DOHH2 (cell line): Measurements from ENCODE around the gene SRCAP.

Experiments used
- EZH2phosphoT487 ChIP-seq: fragments of 200-600 bp; sonication (generic); IDR thresholded peaks from 2 replicates; pipeline ENCODE4 v1.6.1; 2017; ENCODE audit warnings: borderline replicate concordance, mild to moderate bottlenecking, antibody characterized with exemption, low read length, moderate library complexity, mixed read lengths
- TF ChIP-seq, protein P1 (sequence below): fragments of 200-600 bp; sonication (generic); IDR thresholded peaks from one replicate; pipeline ENCODE4 v1.5.1; 2014; ENCODE audit warnings: antibody characterized with exemption, mild to moderate bottlenecking, low read depth, low read length; ENCODE audit not compliant: poor library complexity, severe bottlenecking

DNA sequence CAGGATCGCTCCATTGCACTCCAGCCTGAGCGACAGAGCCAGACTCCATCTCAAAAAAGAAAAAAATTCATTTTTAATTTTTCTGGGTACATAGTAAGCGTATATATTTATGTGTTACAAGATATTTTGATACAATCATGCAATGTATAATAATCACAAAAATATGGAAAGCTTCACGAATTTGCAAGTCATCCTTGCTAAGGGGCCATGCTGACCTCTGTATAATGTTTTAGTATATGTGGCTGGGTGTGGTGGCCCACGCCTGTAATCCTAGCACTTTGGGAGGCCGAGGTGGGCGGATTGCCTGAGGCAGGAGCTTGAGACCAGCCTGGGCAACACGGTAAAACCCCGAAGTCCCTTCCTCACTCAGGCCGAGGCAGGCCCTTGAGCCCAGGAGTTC is 23.8 kb upstream of the SRCAP start:
- TF ChIP-seq, protein P1, sequence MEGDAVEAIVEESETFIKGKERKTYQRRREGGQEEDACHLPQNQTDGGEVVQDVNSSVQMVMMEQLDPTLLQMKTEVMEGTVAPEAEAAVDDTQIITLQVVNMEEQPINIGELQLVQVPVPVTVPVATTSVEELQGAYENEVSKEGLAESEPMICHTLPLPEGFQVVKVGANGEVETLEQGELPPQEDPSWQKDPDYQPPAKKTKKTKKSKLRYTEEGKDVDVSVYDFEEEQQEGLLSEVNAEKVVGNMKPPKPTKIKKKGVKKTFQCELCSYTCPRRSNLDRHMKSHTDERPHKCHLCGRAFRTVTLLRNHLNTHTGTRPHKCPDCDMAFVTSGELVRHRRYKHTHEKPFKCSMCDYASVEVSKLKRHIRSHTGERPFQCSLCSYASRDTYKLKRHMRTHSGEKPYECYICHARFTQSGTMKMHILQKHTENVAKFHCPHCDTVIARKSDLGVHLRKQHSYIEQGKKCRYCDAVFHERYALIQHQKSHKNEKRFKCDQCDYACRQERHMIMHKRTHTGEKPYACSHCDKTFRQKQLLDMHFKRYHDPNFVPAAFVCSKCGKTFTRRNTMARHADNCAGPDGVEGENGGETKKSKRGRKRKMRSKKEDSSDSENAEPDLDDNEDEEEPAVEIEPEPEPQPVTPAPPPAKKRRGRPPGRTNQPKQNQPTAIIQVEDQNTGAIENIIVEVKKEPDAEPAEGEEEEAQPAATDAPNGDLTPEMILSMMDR: no peak
- no peak for TF ChIP-seq EZH2phosphoT487
